Ovary (tissue), 9 donors: Measurements from ENCODE around the gene ATP2B3. TPM values are rescaled to one million over a fixed set of nuclear protein-coding genes. Genes with fewer than 3 reads are reported as not detected.
"Not testable (repeated sequence)": the region's sequence is repeated elsewhere in the genome, so short reads cannot be mapped to it uniquely, and the experiment has no call there.

Experiments
- DNase-seq, 5 donors: peaks; one replicate each; pipeline ENCODE4 v3.0.0-alpha.2; 2019 to 2020
- H3K27ac ChIP-seq, 2 donors: fragments of 200-600 bp; one replicate each; pipeline versions ENCODE4 v1.5.1 to v1.8.0; 2019 to 2022
- H3K27me3 ChIP-seq: fragments of 200-600 bp; one replicate; pipeline ENCODE4 v1.8.0; 2022
- H3K36me3 ChIP-seq: fragments of 200-600 bp; sonication (generic); one replicate; pipeline ENCODE4 v1.5.1; 2019
- H3K4me1 ChIP-seq: one replicate; pipeline ENCODE4 v1.8.1; 2013; ENCODE audit warnings: mild to moderate bottlenecking, moderate library complexity; ENCODE audit not compliant: insufficient read depth
- H3K4me3 ChIP-seq: fragments of 200-600 bp; sonication (generic); one replicate; pipeline ENCODE4 v1.5.1; 2017
- H3K9me3 ChIP-seq, 2 donors: fragments of 200-600 bp in 1 of 2; sonication (generic) in 1 of 2; one replicate each; pipeline versions ENCODE4 v1.5.1 to v1.8.1; 2013 to 2019; ENCODE audit warnings: mild to moderate bottlenecking in 1 of 2, moderate library complexity in 1 of 2
- CTCF ChIP-seq, 3 donors: fragments of 450-650 bp in 2 of 3; fragments of 200-600 bp in 1 of 3; IDR thresholded peaks; one replicate each; pipeline versions ENCODE4 v1.5.1 to v1.8.0; 2016 to 2022; ENCODE audit warnings: antibody characterized with exemption in 3 of 3, mild to moderate bottlenecking in 1 of 3
- EP300 ChIP-seq: sonication (generic); formaldehyde crosslinking; IDR thresholded peaks from one replicate; pipeline ENCODE4 v1.6.1; 2017; ENCODE audit warnings: antibody characterized with exemption
- POLR2A ChIP-seq: fragments of 450-650 bp; IDR thresholded peaks from one replicate; pipeline ENCODE4 v1.6.1; 2017; ENCODE audit warnings: antibody characterized with exemption, mild to moderate bottlenecking, moderate library complexity
- WGBS, 3 donors: extraction: QIAGEN DNeasy Blood & Tissue Kit in 1 of 3; methylation state at CpG; one replicate each; pipeline versions ENCODE4 v1.1.5 to v1.1.7; 2013 to 2017; 5-methylcytosine and 5-hydroxymethylcytosine counted together
- intact Hi-C, 4 donors: fragments of 100-400 bp; cut with DNase I; formaldehyde crosslinking; loops; one replicate each; pipeline versions ENCODE4 v1.11.0 to v1.15.1; 2022 to 2023
- polyA plus RNA-seq, 2 donors: library from polyadenylated mRNA; stranded (reverse); fragments of 200-250 nt in 1 of 2; fragments of 350-450 nt in 1 of 2; fragmentation: Illumina TruSeq in 1 of 2; extraction: RNeasy Lipid Tissue Mini Kit (QIAGEN cat#74804) in 1 of 2; gene quantifications; one replicate each; pipeline ENCODE4 v1.2.3, GENCODE V29; 2013 to 2014
- total RNA-seq, 7 donors: library from RNA; depleted of rRNA in 2 of 7; stranded (reverse); fragments of >200 nt in 2 of 7; fragmentation: NEBNext Ultra II Directional in 3 of 7; extraction: Animal tissue kit (Norgen Biotek cat#: 25700) in 3 of 7; gene quantifications; one replicate each; pipeline versions ENCODE4 v1.1.0 to v1.2.4, GENCODE V29; 2016 to 2023
- donor health status: DM: no; HTN: no; CAD: no; lungs with moderate emphysema.
- donor health status: DM: no; HTN: no; CAD: no.
- donor health status: Bipolar disorder and iron deficiency.
- donor health status: DM: yes; HTN: yes; CAD: no.
- donor health status: DM: no; HTN: no; CAD: no.
- donor health status: DM: yes; HTN: yes; CAD: no.

Gene ATP2B3
- total and polyA plus RNA-seq, 9 donors, result 0.01 to 1.6 (median 0.25) TPM; not detected in 5

GRCh38 chrX:153600921-153601320 is 83.5 kb downstream of the ATP2B3 start:
- Histone ChIP-seq H3K4me1 (no peaks in the 10 kb centered on the region), H3K27me3 (no peaks in the 10 kb centered on the region), H3K9me3 (no peaks in the 10 kb centered on the region), H3K27ac (no peak overlapping the region), H3K4me3 (no peak overlapping the region), H3K36me3 (no peaks in the 10 kb centered on the region)
- intact Hi-C loops, result loop anchor here in 1 of 4 donors (10.0 kb wide), 2 partner anchors 56 to 344 kb away; partner anchors contain the start of gene RENBP
- TF ChIP-seq EP300, result no peak
- no peak for TF ChIP-seq POLR2A
- DNase-seq, result no peak
- 65 to 89% (median 77%) methylated on average over 3 to 7 of the region's 7 CpGs for WGBS, 3 donors

- no peak overlapping the region for H3K4me3 ChIP-seq
- intact Hi-C loops, result loop anchor here in 1 of 4 donors (10.0 kb wide), 2 partner anchors 57 to 343 kb away; partner anchors contain the start of gene RENBP
- TF ChIP-seq POLR2A, result no peak
- no peak for TF ChIP-seq CTCF (IDR thresholded peaks at IDR 0.05)
- TF ChIP-seq EP300, result no peak
- H3K36me3 ChIP-seq, result no peaks in the 10 kb centered on the region
- H3K4me1 ChIP-seq, result no peaks in the 10 kb centered on the region
- H3K9me3 ChIP-seq, result no peaks in the 10 kb centered on the region
- no peak overlapping the region for H3K27ac ChIP-seq
- WGBS, 3 donors, result 79 to 82% (median 81%) methylated on average over 12 of the region's 12 CpGs
- H3K27me3 ChIP-seq, result no peaks in the 10 kb centered on the region
- DNase-seq, result no peak
These were observed 84.2 kb downstream of the ATP2B3 start for GRCh38 chrX:153601511-153602110.

GRCh38 chrX:153602601-153603000 is 85.2 kb downstream of the ATP2B3 start:
- no peaks in the 10 kb centered on the region for H3K9me3 ChIP-seq
- intact Hi-C loops, result loop anchor here in 1 of 4 donors (10.0 kb wide), 2 partner anchors 58 to 342 kb away; partner anchors contain the start of gene RENBP
- DNase-seq, result no peak

DNA sequence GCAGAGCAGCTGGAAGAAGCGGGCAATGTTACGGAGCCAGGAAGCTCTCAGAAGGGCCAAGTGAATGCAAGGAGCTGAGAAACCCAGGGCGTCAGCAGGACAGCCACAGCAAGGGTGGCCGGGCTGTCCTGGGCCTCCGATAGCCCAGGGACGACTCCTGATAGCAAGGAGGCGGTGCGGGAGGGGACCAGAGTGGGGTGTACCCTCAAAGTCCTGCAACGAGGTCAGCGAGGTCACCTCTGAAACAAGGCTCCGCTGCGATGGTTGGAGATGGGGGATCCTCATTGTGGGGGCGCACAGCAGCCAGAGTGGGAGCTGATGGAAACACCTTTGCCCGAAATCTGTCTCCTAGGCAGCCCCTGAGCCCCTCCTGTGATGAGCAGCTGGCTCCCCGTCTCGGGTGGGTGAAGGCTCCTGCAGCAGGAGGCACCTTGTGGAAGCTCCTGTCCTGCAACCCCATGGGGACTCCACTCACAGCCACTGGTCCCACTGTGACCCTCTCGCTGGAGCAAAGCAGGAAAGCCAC is 85.8 kb downstream of the ATP2B3 start:
- peak in 1 of 5 donors; percentile 9 for DNase-seq
- H3K27ac ChIP-seq, result no peak overlapping the region
- intact Hi-C loops, result loop anchor here in 1 of 4 donors (10.0 kb wide), 2 partner anchors 58 to 342 kb away; partner anchors contain the start of gene RENBP
- TF ChIP-seq CTCF (IDR thresholded peaks at IDR 0.05), result no peak
- TF ChIP-seq EP300, result no peak
- no peak for TF ChIP-seq POLR2A
- H3K36me3 ChIP-seq, result no peaks in the 10 kb centered on the region
- no peaks in the 10 kb centered on the region for H3K27me3 ChIP-seq
- no peaks in the 10 kb centered on the region for H3K9me3 ChIP-seq
- WGBS, 3 donors, result 83 to 87% (median 83%) methylated on average over 17 of the region's 17 CpGs
- H3K4me1 ChIP-seq, result no peaks in the 10 kb centered on the region
- no peak overlapping the region for H3K4me3 ChIP-seq

More at GRCh38 chrX:153602601-153603000, 85.2 kb downstream of the ATP2B3 start:
- Histone ChIP-seq H3K4me3 (no peak overlapping the region), H3K27ac (no peak overlapping the region), H3K4me1 (no peaks in the 10 kb centered on the region), H3K36me3 (no peaks in the 10 kb centered on the region), H3K27me3 (no peaks in the 10 kb centered on the region)
- TF ChIP-seq CTCF (IDR thresholded peaks at IDR 0.05) (no peak), EP300 (no peak), POLR2A (no peak)
- 84 to 90% (median 87%) methylated on average over 3 of the region's 3 CpGs for WGBS, 3 donors

- not testable (repeated sequence) for DNase-seq, H3K4me1 ChIP-seq, H3K36me3 ChIP-seq, H3K27me3 ChIP-seq, H3K9me3 ChIP-seq, H3K4me3 ChIP-seq, H3K27ac ChIP-seq
- intact Hi-C loops, result loop anchor here in 2 of 4 donors (5.0 to 10.0 kb wide), 3 partner anchors 60 to 340 kb away; partner anchors contain the start of gene RENBP (in 1 of the 2)
- 78 to 86% (median 83%) methylated on average over 18 of the region's 18 CpGs for WGBS, 3 donors
These were observed 87.4 kb downstream of the ATP2B3 start for GRCh38 chrX:153604666-153605380.
